Vagina (tissue), 2 donors: Measurements from ENCODE around the gene ABT1.

Experiments
- CTCF ChIP-seq, 3 experiments: fragments of 450-650 bp in 2 of 3; fragments of 200-600 bp in 1 of 3; sonication (generic) in 1 of 3; IDR thresholded peaks; one replicate each; pipeline ENCODE4 v1.5.1; 2017 to 2019; ENCODE audit warnings: antibody characterized with exemption in 3 of 3, mild to moderate bottlenecking in 2 of 3, moderate library complexity in 2 of 3
- POLR2A ChIP-seq, 2 donors: fragments of 450-650 bp; IDR thresholded peaks; one replicate each; pipeline ENCODE4 v1.6.1; 2017; ENCODE audit warnings: antibody characterized with exemption in 2 of 2, mild to moderate bottlenecking in 2 of 2, moderate library complexity in 2 of 2
- POLR2AphosphoS5 ChIP-seq, 2 donors: sonication (generic); formaldehyde crosslinking; IDR thresholded peaks; one replicate each; pipeline ENCODE4 v1.9.0; 2017; ENCODE audit warnings: antibody characterized with exemption in 2 of 2, mild to moderate bottlenecking in 2 of 2, low read depth in 1 of 2; ENCODE audit not compliant: insufficient read depth in 1 of 2

- no peak for TF ChIP-seq CTCF (IDR thresholded peaks at IDR 0.05)
- TF ChIP-seq POLR2AphosphoS5 (IDR thresholded peaks at IDR 0.05; ENCODE audit: insufficient read depth in 1 of 2, low read depth in 1 of 2) = peak; percentile 17 to 93
- TF ChIP-seq POLR2A (IDR thresholded peaks at IDR 0.05) = no peak
Observed at GRCh38 chr6:26568601-26569432, 27.9 kb upstream of the ABT1 start.
